ENCODE data around the gene CSPG4. TPM values are rescaled to one million over a fixed set of nuclear protein-coding genes. Genes with fewer than 3 reads are reported as not detected.
A peak's percentile ranks its signal among the peaks of the same experiment; 100 is the strongest.

The CSPG4 gene
- total and polyA plus RNA-seq, 9 of the 15 experiments (the other 6 are each of a cell fraction or from before 2014, with no cell fraction given): under 0.01 to 0.07 (median 0.04) TPM; not detected in 5

- TF ChIP-seq GTF2F1 (IDR thresholded peaks at IDR 0.05; ENCODE audit: low read depth, low read length): no peak
- no peak for TF ChIP-seq ILK (tag; IDR thresholded peaks at IDR 0.05; ENCODE audit: borderline replicate concordance, low read depth)
- TF ChIP-seq NCOA6 (IDR thresholded peaks at IDR 0.05): peak; percentile 88
- peak; percentile 19; the same call in 1 of the 2 replicates for TF ChIP-seq TCF3 (CRISPR knock-in tag; IDR thresholded peaks at IDR 0.05)
- TF ChIP-seq ZNF583 (CRISPR knock-in tag; IDR thresholded peaks at IDR 0.05): peak; percentile 10; the same call in 1 of the 2 replicates
- no peak for TF ChIP-seq BMI1 (IDR thresholded peaks at IDR 0.05; ENCODE audit: low read length)
- TF ChIP-seq BACH1 (tag; IDR thresholded peaks at IDR 0.05): no peak
- no peak for TF ChIP-seq ZBTB8A (IDR thresholded peaks at IDR 0.05; ENCODE audit: partially characterized antibody)
- TF ChIP-seq ZNF140 (CRISPR knock-in tag; IDR thresholded peaks at IDR 0.05): no peak
- no peak for TF ChIP-seq TSHZ1 (CRISPR knock-in tag; IDR thresholded peaks at IDR 0.05)
- TF ChIP-seq GATAD2A (IDR thresholded peaks at IDR 0.05): peak; percentile 34; the same call in 1 of the 2 replicates
- TF ChIP-seq TGIF2 (CRISPR knock-in tag; IDR thresholded peaks at IDR 0.05): no peak
- peak; percentile 97 for TF ChIP-seq PCBP1 (IDR thresholded peaks at IDR 0.05; ENCODE audit: low read depth, low read length, poor library complexity, severe bottlenecking)
- TF ChIP-seq RCOR1 (IDR thresholded peaks at IDR 0.05; ENCODE audit: borderline replicate concordance in 1 of 2, low read depth in 2 of 2, low read length in 2 of 2): peak in 1 of 2 experiments; percentile 3; a peak in 1 of 4 replicates
- TF ChIP-seq RUNX1 (IDR thresholded peaks at IDR 0.05; ENCODE audit: low read depth): no peak
- no peak for TF ChIP-seq ZNF174 (CRISPR knock-in tag; IDR thresholded peaks at IDR 0.05)
- TF ChIP-seq POLR2H (tag; IDR thresholded peaks at IDR 0.05; ENCODE audit: low read depth): no peak
- no peak for TF ChIP-seq MTF1 (CRISPR knock-in tag; IDR thresholded peaks at IDR 0.05; ENCODE audit: borderline replicate concordance)
- no peak for TF ChIP-seq STAT6 (CRISPR knock-in tag; IDR thresholded peaks at IDR 0.05)
- no peak for TF ChIP-seq ELK3 (CRISPR knock-in tag; IDR thresholded peaks at IDR 0.05)
- no peak for TF ChIP-seq MBD2 (IDR thresholded peaks at IDR 0.05; ENCODE audit: borderline replicate concordance, low read depth)
- TF ChIP-seq RB1 (IDR thresholded peaks at IDR 0.05; ENCODE audit: low read depth): peak; percentile 28; the same call in 1 of the 2 replicates
- TF ChIP-seq DACH1 (IDR thresholded peaks at IDR 0.05; ENCODE audit: partially characterized antibody): peak; percentile 63
Observed at GRCh38 chr15:75647370-75648155, 65.1 kb downstream of the CSPG4 start, which contains the start of gene SNX33 (continued).
